Measurements from ENCODE around the gene SEMA4A. TPM values are rescaled to one million over a fixed set of nuclear protein-coding genes. Genes with fewer than 3 reads are reported as not detected.
"Not testable (repeated sequence)": the region's sequence is repeated elsewhere in the genome, so short reads cannot be mapped to it uniquely, and the experiment has no call there.

Gene SEMA4A
- total RNA-seq, 2 experiments from 2014 or later, result 9.4 to 10.1 TPM

GRCh38 chr1:156214024-156214748 lies 60.8 kb downstream of the SEMA4A start:
- Histone ChIP-seq H3K4me1 (ENCODE audit: insufficient read depth, low read length) (peaks cover 52% of the 10 kb centered on the region), H3K27ac (ENCODE audit: low read depth in 1 of 2, low read length in 2 of 2) (peak overlapping the region in 1 of 2 donors; percentile 98), H3K4me3 (ENCODE audit: low read length) (peak overlapping the region; percentile 69)

GRCh38 chr1:156216361-156217086 lies 63.1 kb downstream of the SEMA4A start:
- not testable (repeated sequence) for H3K27me3 Mint-ChIP-seq
- peaks cover 55% of the 10 kb centered on the region for H3K4me1 ChIP-seq (ENCODE audit: insufficient read depth, low read length)

More at GRCh38 chr1:156214024-156214748, 60.8 kb downstream of the SEMA4A start:
- no peak for ATAC-seq (ENCODE audit: poor library complexity)
- intact Hi-C loops (cut with DNase I, micrococcal nuclease), result loop anchor here in 1 of 2 experiments (5.0 to 10.0 kb wide), 2 partner anchors 123 to 531 kb away; partner anchors contain the start of genes CCT3, MRPL24 and TSACC
- DNase-seq, result no peak
- Histone ChIP-seq H3K9me3 (ENCODE audit: control insufficient read depth in 1 of 2, insufficient read depth in 1 of 2, low read length in 2 of 2) (no peaks in the 10 kb centered on the region), H3K36me3 (ENCODE audit: insufficient read depth, low read length) (peaks cover 22% of the 10 kb centered on the region), H3K27me3 (ENCODE audit: control insufficient read depth in 1 of 2, insufficient read depth in 2 of 2, low read length in 2 of 2) (no peaks in the 10 kb centered on the region)
- CTCF ChIA-PET, result interaction anchor here (1.1 to 4.5 kb wide), 3 partner anchors 10 to 117 kb away, joined by 4 to 45 read pairs (median 6); no protein-coding TSS in a partner anchor
- H3K9me3 Mint-ChIP-seq, result no peaks in the 10 kb centered on the region
- no peaks in the 10 kb centered on the region for H3K27me3 Mint-ChIP-seq
- POLR2A ChIA-PET, result interaction anchor here (1.3 to 2.8 kb wide), 6 partner anchors 10 to 118 kb away, joined by 4 to 46 read pairs (median 9); partner anchors contain the start of genes SEMA4A, SLC25A44 and SMG5
- peak overlapping the region; percentile 86 for H3K4me3 Mint-ChIP-seq
- H3K27ac Mint-ChIP-seq, result peak overlapping the region; percentile 99
- peaks cover 42% of the 10 kb centered on the region for H3K4me1 Mint-ChIP-seq (ENCODE audit: low read depth)
- H3K36me3 Mint-ChIP-seq (ENCODE audit: low read depth), result peaks cover 70% of the 10 kb centered on the region
- TF ChIP-seq, protein P1, sequence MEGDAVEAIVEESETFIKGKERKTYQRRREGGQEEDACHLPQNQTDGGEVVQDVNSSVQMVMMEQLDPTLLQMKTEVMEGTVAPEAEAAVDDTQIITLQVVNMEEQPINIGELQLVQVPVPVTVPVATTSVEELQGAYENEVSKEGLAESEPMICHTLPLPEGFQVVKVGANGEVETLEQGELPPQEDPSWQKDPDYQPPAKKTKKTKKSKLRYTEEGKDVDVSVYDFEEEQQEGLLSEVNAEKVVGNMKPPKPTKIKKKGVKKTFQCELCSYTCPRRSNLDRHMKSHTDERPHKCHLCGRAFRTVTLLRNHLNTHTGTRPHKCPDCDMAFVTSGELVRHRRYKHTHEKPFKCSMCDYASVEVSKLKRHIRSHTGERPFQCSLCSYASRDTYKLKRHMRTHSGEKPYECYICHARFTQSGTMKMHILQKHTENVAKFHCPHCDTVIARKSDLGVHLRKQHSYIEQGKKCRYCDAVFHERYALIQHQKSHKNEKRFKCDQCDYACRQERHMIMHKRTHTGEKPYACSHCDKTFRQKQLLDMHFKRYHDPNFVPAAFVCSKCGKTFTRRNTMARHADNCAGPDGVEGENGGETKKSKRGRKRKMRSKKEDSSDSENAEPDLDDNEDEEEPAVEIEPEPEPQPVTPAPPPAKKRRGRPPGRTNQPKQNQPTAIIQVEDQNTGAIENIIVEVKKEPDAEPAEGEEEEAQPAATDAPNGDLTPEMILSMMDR (IDR thresholded peaks at IDR 0.05), result no peak

GRCh38 chr1:156217871-156218270 lies 64.5 kb downstream of the SEMA4A start:
- intact Hi-C loops (cut with DNase I, micrococcal nuclease), result loop anchor here in 1 of 2 experiments (10.0 kb wide), 1 partner anchor 527 kb away; the partner anchor contains the start of gene MRPL24
- DNase-seq, result peak in 6 of 14 experiments; percentile 27 to 69 (median 50)
- Histone ChIP-seq H3K36me3 (ENCODE audit: insufficient read depth, low read length) (peaks cover 27% of the 10 kb centered on the region), H3K4me3 (ENCODE audit: low read length) (no peak overlapping the region), H3K4me1 (ENCODE audit: insufficient read depth, low read length) (peaks cover 58% of the 10 kb centered on the region), H3K27me3 (ENCODE audit: control insufficient read depth in 1 of 2, insufficient read depth in 2 of 2, low read length in 2 of 2) (no peaks in the 10 kb centered on the region), H3K9me3 (ENCODE audit: control insufficient read depth in 1 of 2, insufficient read depth in 1 of 2, low read length in 2 of 2) (no peaks in the 10 kb centered on the region), H3K27ac (ENCODE audit: low read depth in 1 of 2, low read length in 2 of 2) (peak overlapping the region; percentile 3 to 57)
- CTCF ChIA-PET, result interaction anchor here (1.1 kb wide), 1 partner anchor 121 kb away, joined by 4 read pairs; no protein-coding TSS in a partner anchor
- H3K4me3 Mint-ChIP-seq, result peak overlapping the region; percentile 73
- TF ChIP-seq, protein P1 (IDR thresholded peaks at IDR 0.05), result no peak
- no peaks in the 10 kb centered on the region for H3K27me3 Mint-ChIP-seq
- peak overlapping the region; percentile 70 for H3K27ac Mint-ChIP-seq
- H3K9me3 Mint-ChIP-seq, result no peaks in the 10 kb centered on the region
- POLR2A ChIA-PET, result no interaction called here
- ATAC-seq (ENCODE audit: poor library complexity), result peak; percentile 5
- peaks cover 69% of the 10 kb centered on the region for H3K36me3 Mint-ChIP-seq (ENCODE audit: low read depth)
- peaks cover 52% of the 10 kb centered on the region for H3K4me1 Mint-ChIP-seq (ENCODE audit: low read depth)

More at GRCh38 chr1:156216361-156217086, 63.1 kb downstream of the SEMA4A start:
- H3K27ac Mint-ChIP-seq; H3K27ac ChIP-seq (ENCODE audit: low read depth in 1 of 2, low read length in 2 of 2); POLR2A ChIA-PET; DNase-seq; H3K9me3 ChIP-seq (ENCODE audit: control insufficient read depth in 1 of 2, insufficient read depth in 1 of 2, low read length in 2 of 2); H3K27me3 ChIP-seq (ENCODE audit: control insufficient read depth in 1 of 2, insufficient read depth in 2 of 2, low read length in 2 of 2); H3K4me3 Mint-ChIP-seq; ATAC-seq (ENCODE audit: poor library complexity); H3K4me3 ChIP-seq (ENCODE audit: low read length); H3K9me3 Mint-ChIP-seq: not testable (repeated sequence)
- H3K36me3 ChIP-seq (ENCODE audit: insufficient read depth, low read length), result peaks cover 19% of the 10 kb centered on the region
- H3K36me3 Mint-ChIP-seq (ENCODE audit: low read depth), result peaks cover 68% of the 10 kb centered on the region
- CTCF ChIA-PET, result interaction anchor here (4.5 kb wide), 1 partner anchor 8 kb away, joined by 45 read pairs; no protein-coding TSS in a partner anchor
- intact Hi-C loops (cut with DNase I, micrococcal nuclease), result loop anchor here in 1 of 2 experiments (10.0 kb wide), 1 partner anchor 528 kb away; the partner anchor contains the start of gene MRPL24
- peaks cover 52% of the 10 kb centered on the region for H3K4me1 Mint-ChIP-seq (ENCODE audit: low read depth)
